ENCODE measurements around the gene ARHGEF16.

The ARHGEF16 gene

GRCh38 chr1:3457910-3458883, 3.7 kb downstream of the ARHGEF16 start:
- no peak for DNase-seq

DNA sequence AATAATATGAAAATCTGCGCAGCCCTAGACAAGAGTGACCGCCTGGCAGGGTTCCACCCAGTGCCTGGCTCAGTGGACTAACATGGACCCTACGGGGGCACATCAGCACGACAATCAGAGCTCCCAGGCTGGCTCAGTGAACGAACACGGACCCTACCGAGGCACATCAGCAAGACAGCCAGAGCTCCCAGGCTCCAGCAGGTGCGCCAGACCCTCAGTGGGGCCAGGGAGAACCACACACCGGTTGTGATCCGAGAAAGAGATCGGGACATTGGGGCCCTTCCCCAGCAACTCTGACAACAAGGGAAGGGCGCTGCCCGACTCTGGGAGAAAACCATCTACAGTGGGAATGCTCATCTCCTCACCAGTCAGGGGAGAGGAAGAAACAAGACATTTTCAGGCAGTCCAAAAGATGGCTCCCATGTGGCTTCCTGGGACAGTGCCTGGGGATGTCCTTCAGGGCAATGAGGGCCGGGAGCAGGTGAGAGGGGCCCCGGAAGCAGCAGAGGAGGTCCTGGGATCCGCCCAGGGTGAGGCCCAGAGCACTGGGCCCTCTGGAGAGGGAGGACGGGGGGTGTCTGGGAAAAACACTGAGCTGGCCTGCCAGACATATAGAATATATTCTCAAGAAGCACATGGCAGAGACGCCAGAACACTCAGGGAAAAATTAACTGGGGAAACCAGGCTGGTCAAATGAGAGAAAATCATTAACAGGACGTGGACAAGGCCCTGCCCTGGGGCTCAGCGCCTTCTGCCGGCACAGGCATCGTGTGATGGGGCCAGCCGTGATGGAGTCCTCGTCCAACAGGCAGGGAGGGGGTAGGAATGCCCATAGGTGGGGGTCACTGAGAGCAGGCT, 4.8 kb downstream of the ARHGEF16 start:
- no peak for DNase-seq

DNA sequence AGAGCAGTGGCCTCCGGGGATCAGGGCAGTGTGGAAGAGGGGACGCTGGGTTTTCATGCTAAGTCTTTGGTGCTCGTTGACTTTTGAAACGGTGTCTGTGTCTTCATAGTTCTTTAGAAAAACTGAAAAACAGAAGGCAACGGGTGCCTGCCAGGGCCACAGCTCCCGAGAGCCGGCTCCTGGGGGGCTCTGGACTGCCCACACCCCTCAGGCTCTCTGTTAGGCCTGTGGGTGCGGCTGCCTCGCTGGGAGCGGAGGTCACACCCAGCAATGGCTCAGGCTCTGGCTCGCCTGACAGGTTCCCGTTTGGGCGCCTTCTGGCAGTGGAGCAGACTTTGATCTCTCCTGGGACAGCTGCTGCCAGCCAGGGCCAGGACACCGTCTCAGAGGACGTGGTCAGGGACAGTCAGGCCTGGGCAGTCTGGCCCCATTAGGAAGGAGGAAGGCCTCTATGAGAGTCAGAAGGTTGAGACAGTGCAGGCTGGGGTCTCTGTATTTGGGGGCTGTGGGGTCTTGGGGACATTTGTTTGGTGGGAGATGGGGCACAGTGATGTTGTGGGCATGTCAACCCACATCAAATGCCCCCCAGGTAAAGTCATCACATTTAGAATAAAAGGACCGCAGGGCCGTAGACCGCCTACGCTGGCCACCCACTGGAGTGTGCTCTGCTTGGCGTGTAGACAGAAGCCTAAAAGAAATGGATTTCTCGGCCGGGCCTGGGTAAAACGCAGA, 5.6 kb downstream of the ARHGEF16 start:
- no peak for DNase-seq

- DNase-seq: no peak
Measured at GRCh38 chr1:3460672-3461131, 6.2 kb downstream of the ARHGEF16 start.

- no peak for DNase-seq
Measured at GRCh38 chr1:3461238-3461933, 6.9 kb downstream of the ARHGEF16 start.

DNA sequence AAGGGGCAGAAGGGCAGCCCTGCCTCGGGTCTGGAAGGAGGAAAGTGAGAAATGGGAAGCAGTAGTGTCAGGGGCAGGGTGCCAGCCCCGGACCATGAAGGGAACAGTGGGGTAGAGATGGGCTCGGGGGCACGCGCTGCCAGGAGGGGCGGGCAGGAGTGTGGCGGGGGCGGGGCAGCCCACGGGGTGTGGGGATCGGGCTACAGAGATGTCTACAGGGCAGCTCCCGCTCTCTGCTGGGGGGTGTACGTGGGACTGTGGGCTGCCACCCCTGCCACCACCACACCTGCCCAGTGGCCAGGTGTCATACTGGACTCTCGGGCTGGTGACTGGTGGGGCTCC, 7.4 kb downstream of the ARHGEF16 start:
- no peak for DNase-seq

DNA sequence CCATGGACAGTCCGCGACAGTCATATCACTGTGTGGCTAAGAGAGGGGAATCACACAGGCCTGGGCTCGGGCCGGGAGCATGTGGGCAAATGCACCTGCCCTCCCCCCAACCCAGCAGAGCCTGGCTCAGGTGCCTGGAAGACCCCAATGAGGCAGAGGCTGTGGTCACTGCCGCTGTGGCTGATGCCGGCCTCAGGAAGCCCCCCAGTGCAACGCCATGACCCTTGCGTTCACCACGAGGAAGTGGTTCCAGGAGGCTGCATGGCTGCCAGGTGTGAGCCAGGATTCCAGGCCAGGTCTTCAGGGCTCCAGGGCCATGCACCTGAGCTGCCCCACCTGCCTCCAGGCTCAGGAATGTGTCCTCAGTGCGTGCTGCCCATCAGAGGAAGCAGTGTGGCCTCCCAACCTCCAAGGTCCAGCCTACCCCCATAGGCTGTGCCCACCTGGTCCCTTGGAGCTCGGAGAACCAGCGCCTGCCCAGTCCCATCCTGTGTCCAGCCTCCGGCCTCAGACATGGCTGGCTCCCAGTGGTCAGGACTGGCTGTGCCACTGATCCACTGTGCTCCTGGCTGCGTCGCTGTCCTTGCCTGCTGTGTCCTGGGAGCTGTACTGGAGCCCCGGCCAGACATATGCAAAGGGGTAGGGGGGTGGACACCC, 8.0 kb downstream of the ARHGEF16 start:
- DNase-seq: no peak

- DNase-seq: no peak
Measured at GRCh38 chr1:3463013-3463385, 8.5 kb downstream of the ARHGEF16 start.

DNA sequence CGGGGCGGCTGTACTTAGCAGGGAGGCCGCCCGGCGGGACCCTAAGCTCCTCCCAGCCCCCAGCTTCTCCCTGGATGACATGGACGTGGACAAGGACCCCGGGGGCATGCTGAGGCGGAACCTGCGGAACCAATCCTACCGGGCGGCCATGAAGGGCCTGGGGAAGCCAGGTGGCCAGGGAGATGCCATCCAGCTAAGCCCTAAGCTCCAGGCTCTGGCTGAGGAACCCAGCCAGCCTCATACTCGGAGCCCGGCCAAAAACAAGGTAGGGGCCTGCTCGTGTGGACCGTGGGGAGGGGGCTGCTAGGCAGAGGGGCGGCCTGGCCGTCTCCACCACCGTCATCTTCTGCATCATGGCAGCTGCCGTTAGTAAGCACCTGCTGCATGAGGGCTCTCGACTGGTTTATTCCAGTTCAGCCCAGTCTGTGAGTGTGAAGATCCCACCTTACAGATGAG, 9.0 kb downstream of the ARHGEF16 start:
- DNase-seq: no peak

DNA sequence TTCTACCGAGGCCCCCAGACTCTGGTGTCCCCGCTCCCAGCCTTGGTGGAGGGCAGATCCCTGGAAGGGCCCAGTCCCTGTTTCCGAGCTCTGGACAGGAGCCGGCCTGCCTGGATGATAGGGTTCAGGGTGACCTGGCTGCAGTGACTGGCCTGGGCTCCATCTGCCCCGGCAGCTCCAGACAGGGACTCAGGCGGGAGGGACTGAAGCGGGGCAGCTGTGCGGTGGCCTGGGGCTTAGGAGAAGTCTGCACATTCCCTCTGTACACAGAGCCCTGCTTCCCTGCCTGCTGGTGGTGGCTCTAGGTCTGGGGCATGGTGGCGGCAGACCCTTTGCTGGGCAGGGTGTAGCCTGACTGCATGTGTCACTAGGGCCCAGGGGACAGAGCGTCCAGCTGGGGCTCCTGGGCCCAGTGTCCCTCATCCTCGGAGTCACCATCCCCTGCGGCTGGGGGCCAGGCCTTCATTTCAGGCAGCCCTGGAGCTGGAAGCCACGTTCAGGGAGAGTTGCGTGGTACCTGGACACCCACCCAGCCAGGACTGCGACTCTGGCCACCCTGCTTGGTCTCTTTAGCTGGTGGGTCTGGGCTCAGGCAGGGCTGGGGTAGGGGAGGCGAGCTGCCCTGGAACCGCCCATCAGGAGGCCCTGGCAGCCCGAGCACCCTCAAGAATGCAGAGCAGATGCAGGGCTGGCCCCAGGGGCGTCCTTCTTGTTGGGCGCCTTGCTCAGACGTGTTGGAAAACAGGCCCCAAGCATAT, 9.6 kb downstream of the ARHGEF16 start:
- DNase-seq: no peak

DNA sequence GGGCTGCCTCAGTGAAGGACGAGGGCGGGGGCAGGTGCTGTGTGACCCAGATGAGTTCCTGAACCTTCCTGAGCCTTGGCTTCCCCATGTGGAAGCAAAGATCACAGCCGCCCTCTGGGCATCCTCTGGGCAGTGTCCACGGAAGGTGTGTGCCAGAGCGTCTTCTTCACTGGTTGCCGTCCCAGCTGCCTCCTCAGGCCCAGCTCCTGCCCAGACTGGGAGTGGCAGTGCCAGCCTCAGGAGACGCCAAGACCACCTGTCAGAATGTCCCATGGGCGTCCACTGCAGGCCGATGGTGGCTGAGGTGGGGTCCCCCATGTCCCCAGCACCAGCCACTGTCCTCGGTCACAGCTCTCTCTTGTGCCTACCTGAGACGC, 10.2 kb downstream of the ARHGEF16 start:
- DNase-seq: no peak

- no peak for DNase-seq
Measured at GRCh38 chr1:3465091-3465934, 10.8 kb downstream of the ARHGEF16 start.

DNA sequence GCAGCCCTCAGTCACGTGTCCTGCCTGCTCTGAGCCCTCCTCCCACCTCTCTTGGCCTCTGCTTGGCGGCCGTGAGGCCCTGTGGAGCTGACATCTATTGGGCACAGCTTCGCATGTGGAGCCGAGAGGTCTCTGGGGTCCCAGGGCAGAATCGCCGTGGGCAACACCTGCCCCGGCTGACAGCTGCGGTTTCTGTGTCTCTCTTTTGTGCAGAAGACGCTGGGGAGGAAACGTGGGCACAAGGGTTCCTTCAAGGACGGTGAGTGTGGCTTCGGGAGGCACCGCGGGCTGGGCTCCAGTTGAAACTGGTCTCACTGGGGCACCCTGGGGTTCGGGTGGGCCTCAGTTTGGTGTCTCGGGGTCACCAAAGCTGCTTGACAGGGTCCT, 11.5 kb downstream of the ARHGEF16 start:
- DNase-seq: no peak

- no peak for DNase-seq
Measured at GRCh38 chr1:3466366-3467075, 12.1 kb downstream of the ARHGEF16 start.

- no peak for DNase-seq
Measured at GRCh38 chr1:3467096-3468036, 12.9 kb downstream of the ARHGEF16 start.

- DNase-seq: no peak
Measured at GRCh38 chr1:3468236-3469103, 14.0 kb downstream of the ARHGEF16 start.

Measured in right forelimb (tissue), 1 donor.